IMR-90 (cell line): ENCODE measurements around the gene BTBD6.

Experiments
- CHD1 ChIP-seq: IDR thresholded peaks from 2 replicates; pipeline ENCODE4 v1.6.1; 2012; ENCODE audit warnings: low read depth, low read length, improper control_type of control experiment
- CTCF ChIP-seq: conservative IDR thresholded peaks from 2 replicates; pipeline ENCODE4 v1.5.1; 2012; ENCODE audit warnings: mild to moderate bottlenecking, low read depth, low read length, improper control_type of control experiment
- MAFK ChIP-seq: IDR thresholded peaks from 2 replicates; pipeline ENCODE4 v1.6.1; 2012; ENCODE audit warnings: low read depth, low read length, improper control_type of control experiment
- NFE2L2 ChIP-seq: fragments of 150-350 bp; IDR thresholded peaks from 2 replicates; pipeline ENCODE4 v1.6.1; 2016; ENCODE audit warnings: low read depth, mild to moderate bottlenecking, low read length
- POLR2A ChIP-seq: IDR thresholded peaks from 2 replicates; pipeline ENCODE4 v1.6.1; 2012; ENCODE audit warnings: mild to moderate bottlenecking, low read depth, low read length
- RAD21 ChIP-seq: IDR thresholded peaks from 2 replicates; pipeline ENCODE4 v1.6.1; 2012; ENCODE audit warnings: low read length, improper control_type of control experiment
- RFX5 ChIP-seq: IDR thresholded peaks from 2 replicates; pipeline ENCODE4 v1.8.0; 2012; ENCODE audit warnings: low read depth, mild to moderate bottlenecking, low read length, moderate library complexity
- SMC3 ChIP-seq: fragments of 150-350 bp; IDR thresholded peaks from 2 replicates; pipeline ENCODE4 v1.6.1; 2016; ENCODE audit warnings: low read depth, mild to moderate bottlenecking, antibody characterized with exemption, low read length, moderate library complexity

GRCh38 chr14:105275267-105275946 is 27.1 kb downstream of the BTBD6 start:
- TF ChIP-seq CTCF (no peak), SMC3 (no peak), NFE2L2 (no peak), MAFK (no peak), CHD1 (no peak), RFX5 (no peak), RAD21 (no peak), POLR2A (no peak)
